Natural killer cell (primary cell): ENCODE results near the gene WNT3A. TPM values are rescaled to one million over a fixed set of nuclear protein-coding genes. Genes with fewer than 3 reads are reported as not detected.

Experiments used
- ATAC-seq, 3 donors: fragments of 150-1000 bp in 2 of 3; fragments of 200-7000 bp in 1 of 3; cut with Tn5 transposase; 1 replicate in 1 of 3; 2 replicates in 2 of 3; pipeline ENCODE4 v1.10.0; 2021; ENCODE audit warnings: mild to moderate bottlenecking in 2 of 3, moderate library complexity in 2 of 3
- DNase-seq, 2 donors: peaks; one replicate each; pipeline versions ENCODE4 v3.0.0 to v3.0.0-alpha.2; 2013 to 2021; ENCODE audit warnings: mixed read lengths in 1 of 2
- H3K27ac ChIP-seq: one replicate; pipeline ENCODE4 v1.5.1; 2013; ENCODE audit warnings: mild to moderate bottlenecking, low read length
- H3K27me3 ChIP-seq: one replicate; pipeline ENCODE4 v1.6.1; 2013; ENCODE audit warnings: low read length; ENCODE audit not compliant: control insufficient read depth, insufficient read depth
- H3K36me3 ChIP-seq: one replicate; pipeline ENCODE4 v1.6.1; 2013; ENCODE audit warnings: low read length; ENCODE audit not compliant: control insufficient read depth, insufficient read depth
- H3K4me1 ChIP-seq: one replicate; pipeline ENCODE4 v1.6.1; 2013; ENCODE audit warnings: low read length; ENCODE audit not compliant: control insufficient read depth, insufficient read depth
- H3K4me3 ChIP-seq: one replicate; pipeline ENCODE4 v1.5.1; 2013; ENCODE audit warnings: low read length
- H3K9me3 ChIP-seq: one replicate; pipeline ENCODE4 v1.6.1; 2013; ENCODE audit warnings: low read length; ENCODE audit not compliant: control insufficient read depth, insufficient read depth
- H3K27ac Mint-ChIP-seq, 2 donors: one replicate each; pipeline ENCODE4 v1.8.0; 2022; ENCODE audit warnings: mild to moderate bottlenecking in 2 of 2, mixed read lengths in 2 of 2, moderate library complexity in 1 of 2
- H3K27me3 Mint-ChIP-seq, 2 donors: one replicate each; pipeline ENCODE4 v1.8.0; 2022; ENCODE audit warnings: low read depth in 2 of 2, mixed read lengths in 2 of 2
- H3K36me3 Mint-ChIP-seq: one replicate; pipeline ENCODE4 v1.8.0; 2022; ENCODE audit warnings: mixed read lengths
- H3K4me1 Mint-ChIP-seq, 2 donors: one replicate each; pipeline ENCODE4 v1.8.0; 2022; ENCODE audit warnings: mixed read lengths in 2 of 2
- H3K4me3 Mint-ChIP-seq: one replicate; pipeline ENCODE4 v1.8.0; 2022; ENCODE audit warnings: mild to moderate bottlenecking, moderate library complexity, mixed read lengths
- H3K9me3 Mint-ChIP-seq, 2 donors: one replicate each; pipeline ENCODE4 v1.8.0; 2022; ENCODE audit warnings: mixed read lengths in 2 of 2
- WGBS: methylation state at CpG from one replicate; pipeline ENCODE4 v1.1.7; 2013; ENCODE audit warnings: missing lambda C conversion rate; ENCODE audit not compliant: insufficient coverage; 5-methylcytosine and 5-hydroxymethylcytosine counted together
- intact Hi-C: fragments of 100-400 bp; cut with micrococcal nuclease; formaldehyde crosslinking; loops from one replicate; pipeline ENCODE4 v1.14.2; 2022
- total RNA-seq, 4 donors: library from RNA; stranded (reverse); fragments of 120-200 nt in 1 of 4; gene quantifications; one replicate each; pipeline versions ENCODE4 v1.2.3 to v1.2.4, GENCODE V29; 2013 to 2022
- TF ChIP-seq, protein P1 (sequence below): fragments of 200-600 bp; IDR thresholded peaks from one replicate; pipeline ENCODE4 v1.8.0; 2022; ENCODE audit warnings: antibody characterized with exemption

WNT3A gene
- total RNA-seq, 3 donors from 2014 or later (not counting 1 experiment from before 2014, with no cell fraction given), result not detected

DNA sequence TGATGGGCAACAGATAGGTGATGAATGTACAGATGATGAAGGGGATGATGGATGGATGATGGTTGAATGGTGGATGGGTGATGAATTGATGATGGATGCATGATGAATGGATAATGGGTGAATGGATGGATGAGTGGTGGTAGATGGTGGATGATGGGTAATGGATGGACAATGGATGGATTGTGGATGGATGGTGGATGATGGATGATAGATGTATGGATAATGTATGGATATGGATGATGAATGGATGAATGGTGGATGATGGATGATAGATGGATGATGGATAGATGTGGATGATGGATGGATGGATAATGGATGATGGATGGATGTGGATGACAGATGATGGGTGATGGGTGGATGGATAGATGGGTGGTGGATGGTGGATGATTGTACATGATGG lies 35.7 kb downstream of the WNT3A start:
- Histone ChIP-seq H3K4me3 (no peak overlapping the region), H3K4me1 (peaks cover 4% of the 10 kb centered on the region), H3K9me3 (no peaks in the 10 kb centered on the region), H3K36me3 (no peaks in the 10 kb centered on the region), H3K27me3 (peaks cover 12% of the 10 kb centered on the region), H3K27ac (no peak overlapping the region)
- Mint-ChIP-seq H3K27me3 (peaks cover 0 to 3% of the 10 kb centered on the region in 2 donors), H3K27ac (no peak overlapping the region), H3K36me3 (no peaks in the 10 kb centered on the region), H3K9me3 (no peaks in the 10 kb centered on the region), H3K4me1 (no peaks in the 10 kb centered on the region), H3K4me3 (no peak overlapping the region)
- ATAC-seq, result no peak
- TF ChIP-seq, protein P1, sequence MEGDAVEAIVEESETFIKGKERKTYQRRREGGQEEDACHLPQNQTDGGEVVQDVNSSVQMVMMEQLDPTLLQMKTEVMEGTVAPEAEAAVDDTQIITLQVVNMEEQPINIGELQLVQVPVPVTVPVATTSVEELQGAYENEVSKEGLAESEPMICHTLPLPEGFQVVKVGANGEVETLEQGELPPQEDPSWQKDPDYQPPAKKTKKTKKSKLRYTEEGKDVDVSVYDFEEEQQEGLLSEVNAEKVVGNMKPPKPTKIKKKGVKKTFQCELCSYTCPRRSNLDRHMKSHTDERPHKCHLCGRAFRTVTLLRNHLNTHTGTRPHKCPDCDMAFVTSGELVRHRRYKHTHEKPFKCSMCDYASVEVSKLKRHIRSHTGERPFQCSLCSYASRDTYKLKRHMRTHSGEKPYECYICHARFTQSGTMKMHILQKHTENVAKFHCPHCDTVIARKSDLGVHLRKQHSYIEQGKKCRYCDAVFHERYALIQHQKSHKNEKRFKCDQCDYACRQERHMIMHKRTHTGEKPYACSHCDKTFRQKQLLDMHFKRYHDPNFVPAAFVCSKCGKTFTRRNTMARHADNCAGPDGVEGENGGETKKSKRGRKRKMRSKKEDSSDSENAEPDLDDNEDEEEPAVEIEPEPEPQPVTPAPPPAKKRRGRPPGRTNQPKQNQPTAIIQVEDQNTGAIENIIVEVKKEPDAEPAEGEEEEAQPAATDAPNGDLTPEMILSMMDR, result no peak
- intact Hi-C loops, result no loop called here
- DNase-seq, result no peak

DNA sequence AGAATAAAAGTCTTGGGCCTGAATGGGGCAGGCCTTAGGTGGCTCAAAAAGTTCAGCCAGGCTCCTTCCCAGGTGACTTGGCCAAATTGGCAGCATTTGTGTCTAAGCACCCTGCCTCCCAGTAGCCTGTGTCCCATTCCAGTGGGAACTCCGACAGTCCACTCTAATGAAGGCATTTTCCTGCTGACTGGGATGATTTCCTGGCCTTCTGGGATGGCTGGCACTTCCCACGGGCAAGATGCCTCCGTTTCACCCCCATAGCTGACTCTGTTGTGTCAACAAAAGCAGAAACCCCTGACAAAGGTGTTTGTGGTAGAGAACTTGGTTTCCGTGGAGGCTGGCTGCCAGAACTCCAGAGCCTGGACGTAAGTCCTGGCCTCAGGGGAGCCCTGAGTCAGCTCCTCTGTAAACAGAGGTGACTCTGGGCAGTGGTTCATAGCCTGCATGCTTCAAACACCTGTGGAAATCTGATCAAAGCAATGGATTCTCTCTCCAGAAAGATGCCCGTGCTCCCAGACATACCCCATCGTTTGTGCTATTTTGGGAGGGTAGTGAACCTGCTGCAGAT lies 36.6 kb downstream of the WNT3A start:
- no peak for DNase-seq
- no peak overlapping the region for H3K27ac ChIP-seq

DNA sequence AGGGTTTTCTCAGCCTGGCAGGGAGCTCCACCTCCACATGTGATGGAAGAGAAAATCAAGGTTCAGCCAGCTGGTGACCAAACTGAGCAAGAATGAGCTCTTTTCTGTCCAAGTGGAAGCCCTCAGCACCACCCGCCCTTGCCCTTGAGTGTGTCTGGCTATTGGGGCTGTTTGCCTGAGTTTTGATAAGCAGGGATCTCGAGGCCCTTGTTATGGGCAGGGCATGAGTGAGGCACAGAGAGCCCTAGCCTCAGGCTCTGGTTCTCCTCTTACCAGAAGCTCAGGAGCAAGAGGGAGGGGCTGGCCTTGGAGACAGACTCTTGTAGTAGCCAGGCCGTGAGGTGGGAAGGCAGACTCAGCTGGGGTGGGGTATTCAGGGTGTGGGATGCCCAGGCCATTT lies 38.2 kb downstream of the WNT3A start:
- Histone ChIP-seq H3K9me3 (no peaks in the 10 kb centered on the region), H3K4me1 (no peaks in the 10 kb centered on the region), H3K36me3 (no peaks in the 10 kb centered on the region), H3K27ac (no peak overlapping the region), H3K27me3 (peaks cover 3% of the 10 kb centered on the region), H3K4me3 (no peak overlapping the region)
- intact Hi-C loops, result no loop called here
- Mint-ChIP-seq H3K27me3 (peaks cover 0 to 6% of the 10 kb centered on the region in 2 donors), H3K36me3 (no peaks in the 10 kb centered on the region), H3K4me1 (no peaks in the 10 kb centered on the region), H3K27ac (no peak overlapping the region), H3K4me3 (no peak overlapping the region), H3K9me3 (no peaks in the 10 kb centered on the region)
- DNase-seq (no peak), ATAC-seq (no peak)
- 85% methylated on average over 3 of the region's 3 CpGs for WGBS
- TF ChIP-seq, protein P1, result no peak

More for the DNA sequence above, 36.6 kb downstream of the WNT3A start:
- H3K27me3 Mint-ChIP-seq, result peaks cover 0 to 3% of the 10 kb centered on the region in 2 donors
- H3K4me3 ChIP-seq, result no peak overlapping the region
- no peaks in the 10 kb centered on the region for H3K4me1 Mint-ChIP-seq
- WGBS, result 70% methylated on average over 7 of the region's 7 CpGs
- TF ChIP-seq, protein P1, result no peak
- H3K9me3 ChIP-seq, result no peaks in the 10 kb centered on the region
- H3K36me3 Mint-ChIP-seq, result no peaks in the 10 kb centered on the region
- H3K4me3 Mint-ChIP-seq, result no peak overlapping the region
- H3K27ac Mint-ChIP-seq, result no peak overlapping the region
- H3K27me3 ChIP-seq, result peaks cover 7% of the 10 kb centered on the region
- no peak for ATAC-seq
- no peaks in the 10 kb centered on the region for H3K4me1 ChIP-seq
- H3K9me3 Mint-ChIP-seq, result no peaks in the 10 kb centered on the region
- H3K36me3 ChIP-seq, result no peaks in the 10 kb centered on the region
- intact Hi-C loops, result no loop called here

DNA sequence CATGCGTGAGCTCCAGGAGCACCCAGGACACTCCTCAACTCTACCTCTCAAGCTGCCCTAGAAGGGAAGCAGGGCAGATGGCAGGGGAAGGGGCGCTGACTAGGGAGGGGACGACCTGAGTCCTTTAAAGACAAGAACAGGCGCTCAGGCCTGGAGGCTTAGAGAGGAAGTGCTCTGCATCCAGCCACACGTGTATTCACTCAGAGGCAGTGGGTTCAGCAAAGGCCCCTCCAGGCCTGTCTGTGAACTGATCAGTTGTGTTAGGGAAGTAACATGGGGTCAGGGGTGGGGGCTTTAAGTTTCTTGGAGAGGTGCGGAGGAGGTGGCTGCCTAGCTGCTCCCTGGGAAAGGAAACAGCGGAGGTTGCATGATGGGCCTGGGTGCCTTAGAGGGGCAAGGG lies 38.6 kb downstream of the WNT3A start:
- Histone ChIP-seq H3K4me3 (no peak overlapping the region), H3K27me3 (peaks cover 3% of the 10 kb centered on the region), H3K27ac (no peak overlapping the region), H3K9me3 (no peaks in the 10 kb centered on the region), H3K4me1 (no peaks in the 10 kb centered on the region), H3K36me3 (no peaks in the 10 kb centered on the region)
- no peak overlapping the region for H3K27ac Mint-ChIP-seq
- no peaks in the 10 kb centered on the region for H3K9me3 Mint-ChIP-seq
- intact Hi-C loops, result no loop called here
- DNase-seq (no peak), ATAC-seq (no peak)
- H3K36me3 Mint-ChIP-seq, result no peaks in the 10 kb centered on the region
- peaks cover 0 to 5% of the 10 kb centered on the region in 2 donors for H3K27me3 Mint-ChIP-seq
- 76% methylated on average over 6 of the region's 7 CpGs for WGBS
- no peaks in the 10 kb centered on the region for H3K4me1 Mint-ChIP-seq
- H3K4me3 Mint-ChIP-seq, result no peak overlapping the region
- TF ChIP-seq, protein P1, result no peak
